DMS79 treated with DMSO at 0.1 percent for 48 hours (cell line): ENCODE measurements around the gene FAM20B.
"Not testable (repeated sequence)": the region's sequence is repeated elsewhere in the genome, so short reads cannot be mapped to it uniquely, and the experiment has no call there.

Source experiments
- DNase-seq: peaks from one replicate; lab custom pipeline; 2025; lab: John Stamatoyannopoulos, UW

The FAM20B gene, protein sequence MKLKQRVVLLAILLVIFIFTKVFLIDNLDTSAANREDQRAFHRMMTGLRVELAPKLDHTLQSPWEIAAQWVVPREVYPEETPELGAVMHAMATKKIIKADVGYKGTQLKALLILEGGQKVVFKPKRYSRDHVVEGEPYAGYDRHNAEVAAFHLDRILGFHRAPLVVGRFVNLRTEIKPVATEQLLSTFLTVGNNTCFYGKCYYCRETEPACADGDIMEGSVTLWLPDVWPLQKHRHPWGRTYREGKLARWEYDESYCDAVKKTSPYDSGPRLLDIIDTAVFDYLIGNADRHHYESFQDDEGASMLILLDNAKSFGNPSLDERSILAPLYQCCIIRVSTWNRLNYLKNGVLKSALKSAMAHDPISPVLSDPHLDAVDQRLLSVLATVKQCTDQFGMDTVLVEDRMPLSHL

DNA sequence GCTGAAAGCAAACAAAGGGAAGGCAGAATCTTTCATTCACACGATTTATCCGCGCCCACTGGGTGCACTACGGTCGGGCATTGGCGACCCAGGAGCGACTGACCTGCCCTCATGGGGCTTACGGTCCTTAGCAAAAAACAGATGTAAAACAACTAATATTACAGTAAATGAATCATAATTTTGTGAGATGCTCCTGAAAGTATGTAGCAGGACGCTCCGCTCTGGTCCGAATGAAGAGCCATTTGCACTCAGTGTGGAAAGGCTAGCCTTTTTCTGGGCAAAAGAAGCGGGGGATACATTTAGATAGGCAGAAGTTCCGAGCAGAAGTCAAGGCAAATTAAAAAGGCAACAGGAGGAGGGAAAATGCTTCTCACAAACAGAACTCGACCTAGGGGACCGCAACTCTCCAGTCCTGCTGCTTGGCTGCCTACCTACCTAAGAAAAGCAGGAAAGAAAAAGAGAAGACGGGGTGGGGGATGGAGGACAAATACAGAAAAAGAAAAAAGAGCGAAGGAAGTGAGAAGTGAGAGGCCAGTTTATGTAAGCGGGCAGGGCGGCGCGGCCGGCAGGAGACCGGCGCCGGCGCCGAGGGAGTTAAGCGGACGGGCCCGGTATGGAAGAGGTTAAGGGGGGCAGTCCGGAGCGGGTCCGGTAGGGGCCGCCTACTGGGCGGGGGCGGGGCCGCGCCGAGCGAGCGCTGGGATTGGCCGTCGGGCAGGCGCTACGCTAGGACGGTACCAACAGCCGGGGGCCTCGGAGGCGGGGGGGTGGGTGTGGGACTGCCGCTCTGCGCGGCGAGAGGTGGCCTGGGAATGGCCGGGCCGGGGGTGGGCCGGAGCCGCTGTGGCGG is at the start of gene FAM20B:
FAM20B (plus strand) TSS at position 770 of the 850 bp plus-strand sequence. CDS start 17,954 bp downstream, outside the sequence.
- peak; percentile 74 for DNase-seq

DNA sequence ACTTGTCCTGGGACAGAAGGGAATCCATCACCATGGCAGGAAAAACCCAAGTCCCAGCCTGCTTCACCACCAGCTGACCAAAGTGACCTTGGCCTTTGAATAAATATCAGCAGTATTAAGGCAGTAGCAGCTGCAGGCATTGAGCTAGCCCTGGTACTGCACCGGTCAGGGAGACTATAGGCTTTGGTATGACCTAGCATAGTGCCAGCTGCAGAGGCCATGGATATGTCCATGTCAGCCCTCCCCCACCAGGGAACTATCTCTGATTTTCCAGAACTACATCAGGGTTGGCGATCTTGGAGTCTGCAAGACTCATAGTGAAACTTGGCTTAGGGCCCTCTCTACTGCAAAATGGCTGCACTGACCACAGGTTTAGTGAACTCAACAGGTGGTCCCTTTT is 49.2 kb upstream of the FAM20B start:
- DNase-seq = no peak

DNA sequence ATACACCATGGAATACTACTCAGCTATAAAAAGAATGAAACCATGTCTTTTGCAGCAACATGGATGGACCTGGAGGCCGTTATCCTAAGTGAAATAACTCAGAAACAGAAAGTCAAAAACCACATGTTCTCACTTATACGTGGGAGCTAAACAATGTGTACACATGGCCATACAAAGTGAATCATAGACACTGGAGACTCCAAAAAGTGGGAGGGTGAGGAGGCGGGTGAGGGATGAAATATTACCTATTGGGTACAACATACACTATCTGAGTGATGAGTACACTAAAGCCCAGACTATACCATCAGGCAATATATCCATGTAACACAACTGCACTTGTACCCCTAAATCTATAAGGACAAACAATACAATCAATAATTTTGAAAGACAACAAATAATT is 39.5 kb upstream of the FAM20B start:
- no peak for DNase-seq

DNA sequence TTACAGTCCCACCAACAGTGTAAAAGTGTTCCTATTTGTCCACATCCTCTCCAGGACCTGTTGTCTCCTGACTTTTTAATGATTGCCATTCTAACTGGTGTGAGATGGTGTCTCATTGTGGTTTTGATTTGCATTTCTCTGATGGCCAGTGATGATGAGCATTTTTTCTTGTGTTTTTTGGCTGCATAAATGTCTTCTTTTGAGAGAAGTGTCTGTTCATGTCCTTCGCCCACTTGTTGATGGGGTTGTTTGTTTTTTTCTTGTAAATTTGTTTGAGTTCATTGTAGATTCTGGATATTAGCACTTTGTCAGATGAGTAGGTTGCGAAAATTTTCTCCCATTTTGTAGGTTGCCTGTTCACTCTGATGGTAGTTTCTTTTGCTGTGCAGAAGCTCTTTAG is 37.5 kb upstream of the FAM20B start:
- not testable (repeated sequence) for DNase-seq

DNA sequence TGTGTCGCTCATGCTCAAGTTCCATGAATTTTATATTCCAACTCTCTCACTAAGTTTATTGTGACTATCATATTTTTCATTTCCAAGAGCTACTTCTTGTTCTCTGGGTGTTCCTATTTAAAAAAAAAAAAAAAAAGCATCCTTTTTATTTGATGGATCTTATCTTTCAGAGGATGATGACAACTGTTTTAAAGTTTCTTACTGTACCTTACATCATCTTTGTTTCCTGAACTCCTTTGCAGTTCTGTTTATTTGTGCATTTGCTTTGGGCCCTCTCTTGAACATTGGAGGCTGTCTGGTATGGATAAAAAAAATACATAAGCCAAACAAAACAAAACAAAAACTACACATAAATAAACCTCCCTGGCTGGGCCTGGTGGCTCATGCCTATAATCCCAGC is 32.1 kb upstream of the FAM20B start:
- no peak for DNase-seq

DNA sequence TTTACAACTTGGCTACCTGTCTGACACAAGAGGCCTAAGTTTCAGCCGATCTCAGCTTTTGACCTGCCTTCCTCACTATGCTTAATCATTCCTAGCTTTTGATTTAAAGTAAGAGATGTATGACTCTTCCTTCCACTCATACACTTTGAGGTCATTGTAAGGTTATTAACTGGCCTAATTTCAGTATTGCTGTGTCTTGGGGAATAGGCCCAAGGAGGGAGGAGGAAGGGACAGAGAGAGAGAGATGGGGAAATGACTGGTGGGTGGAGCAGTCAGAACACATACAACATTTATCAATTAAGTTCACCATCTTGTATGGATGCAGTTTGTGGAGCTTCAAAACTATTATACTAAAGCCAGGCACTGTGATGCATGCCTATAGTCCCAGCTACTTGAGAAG is 28.3 kb upstream of the FAM20B start:
- DNase-seq = no peak

DNA sequence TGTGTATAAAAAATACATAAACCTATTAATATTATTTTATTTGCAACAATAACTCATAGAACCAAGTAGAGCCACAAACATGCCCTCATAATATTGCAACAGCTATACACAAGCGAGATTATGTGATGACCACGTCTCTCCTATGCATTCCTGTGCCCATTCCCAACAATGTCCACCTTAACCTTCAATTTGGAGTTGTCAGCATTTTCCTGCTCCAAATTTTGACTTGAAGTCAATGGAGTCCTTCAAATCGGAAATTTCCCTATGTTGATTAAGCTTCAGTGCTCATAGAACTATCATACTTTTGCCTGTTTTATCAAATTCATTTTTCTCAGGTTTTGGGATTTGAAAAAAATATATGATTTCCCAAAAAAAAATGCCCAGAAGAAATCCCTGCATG is 27.4 kb upstream of the FAM20B start:
- no peak for DNase-seq

DNA sequence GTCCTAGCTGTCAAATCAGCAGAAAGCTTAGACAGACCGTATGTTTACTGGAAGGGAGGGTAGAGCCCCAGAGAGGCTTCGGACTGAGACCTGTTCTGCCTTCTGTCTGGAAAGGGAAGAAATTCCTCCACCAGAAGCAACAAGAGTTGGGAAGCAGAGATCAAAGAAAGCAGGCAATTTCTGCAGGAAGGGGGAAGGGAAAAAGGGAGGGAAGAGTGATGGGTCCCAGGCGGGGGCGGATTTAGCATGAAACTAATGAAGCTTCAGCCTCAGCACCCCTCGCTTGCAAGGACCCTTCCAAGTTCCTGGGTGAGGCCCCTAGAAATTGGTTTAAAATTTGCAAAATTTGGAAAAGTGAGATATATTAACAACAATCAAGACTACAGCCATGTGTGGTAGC is 26.6 kb upstream of the FAM20B start:
- DNase-seq = no peak

DNA sequence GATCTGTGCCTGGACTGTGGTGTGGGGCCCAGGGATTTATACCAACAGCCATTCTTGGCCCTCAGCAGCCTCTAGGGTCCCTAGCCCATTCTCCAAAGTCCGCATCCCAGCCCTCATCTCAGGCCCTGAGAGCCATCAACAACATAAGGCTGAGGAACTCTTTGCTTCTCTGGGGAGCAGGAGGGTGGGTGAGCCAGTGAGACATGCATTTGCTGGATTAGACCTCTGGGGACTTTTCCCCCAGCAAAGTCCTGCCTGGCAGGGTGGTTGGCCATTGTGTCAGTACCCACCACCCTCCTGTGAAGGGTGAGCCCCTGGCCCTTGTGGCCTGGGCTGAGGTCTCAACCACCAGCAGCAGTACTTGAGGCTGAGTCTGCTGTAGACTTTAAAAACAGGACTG is 24.2 kb upstream of the FAM20B start:
- DNase-seq = no peak

DNA sequence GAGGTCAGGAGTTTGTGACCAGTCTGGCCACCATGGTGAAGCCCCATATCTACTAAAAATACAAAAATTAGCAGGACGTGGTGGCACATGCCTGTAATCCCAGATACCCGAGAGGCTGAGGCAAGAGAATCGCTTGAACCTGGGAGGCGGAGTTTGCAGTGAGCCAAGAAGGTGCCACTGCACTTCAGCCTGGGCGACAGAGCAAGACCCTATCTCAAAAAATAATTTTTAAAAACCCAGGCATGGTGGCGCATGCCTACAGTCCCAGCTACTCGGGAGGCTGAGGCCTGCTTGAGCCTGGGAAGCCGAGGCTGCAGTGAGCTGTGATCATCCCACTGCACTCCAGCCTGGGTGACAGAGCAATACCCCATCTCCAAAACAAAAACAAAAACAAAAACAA is 23.6 kb upstream of the FAM20B start:
- not testable (repeated sequence) for DNase-seq

DNA sequence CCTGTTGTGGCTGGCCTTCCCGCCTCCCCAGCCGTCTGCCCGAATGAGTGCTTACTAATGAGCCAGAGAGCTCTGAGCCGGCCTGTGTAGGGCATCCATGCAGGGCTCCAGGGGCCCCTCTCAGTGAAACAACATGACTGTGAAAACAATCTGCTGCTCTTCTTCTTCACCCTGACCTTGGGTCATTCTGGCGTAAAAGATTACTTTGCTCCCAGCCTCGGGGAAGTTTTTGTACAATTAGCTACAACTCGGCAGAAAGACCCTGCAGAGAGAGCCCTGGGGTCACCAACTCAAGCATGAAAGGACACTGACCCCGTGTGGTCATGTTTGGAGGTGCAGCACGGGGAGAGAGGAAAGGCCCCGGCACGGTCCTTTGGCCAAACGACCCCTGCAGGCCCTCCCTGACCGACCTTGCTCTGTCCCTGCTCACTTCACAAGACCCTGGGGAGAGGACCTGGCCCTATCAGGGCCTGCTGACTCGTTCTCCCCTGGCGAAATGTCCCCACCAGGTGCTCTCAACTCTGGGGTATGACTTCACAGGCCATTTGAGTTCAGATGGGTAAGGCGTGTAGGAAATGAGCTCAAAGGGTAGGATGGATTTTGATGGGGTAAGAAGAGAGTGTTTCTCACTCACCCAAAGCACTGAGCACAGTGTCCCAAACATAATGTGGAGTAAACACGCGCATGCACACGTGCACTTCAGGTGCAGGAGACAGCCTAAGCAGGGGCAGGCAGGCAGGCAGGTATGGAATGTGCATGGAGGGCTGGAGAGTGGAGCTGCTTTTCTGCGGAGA is 22.9 kb upstream of the FAM20B start:
- peak; percentile 34 for DNase-seq

DNA sequence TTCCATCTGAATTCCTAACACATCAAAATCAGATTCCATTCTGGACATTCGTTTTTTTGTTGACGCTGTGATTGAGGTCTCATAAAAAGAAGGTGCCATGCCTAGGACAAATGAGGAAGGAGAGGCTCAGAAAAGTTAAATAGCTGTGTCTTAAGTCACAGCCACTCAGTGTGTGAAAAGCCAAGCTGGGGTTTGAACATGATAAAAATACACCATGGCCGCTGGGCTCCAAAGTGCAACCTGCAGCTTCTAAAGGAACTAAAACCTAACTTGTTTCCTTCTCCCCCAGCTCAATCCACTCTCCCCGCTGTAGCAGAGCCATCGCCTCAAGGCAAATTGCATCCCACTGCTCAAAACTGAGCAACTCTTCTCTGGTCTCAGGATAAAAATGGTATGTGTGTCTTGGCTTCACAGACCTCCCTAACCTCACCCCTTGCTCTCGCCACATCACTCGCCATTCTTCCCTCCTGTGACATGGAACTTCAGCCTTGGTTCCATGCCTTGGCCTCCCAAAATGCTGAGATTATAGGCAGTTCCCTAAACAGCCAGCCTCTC is 22.1 kb upstream of the FAM20B start:
- DNase-seq = no peak

DNA sequence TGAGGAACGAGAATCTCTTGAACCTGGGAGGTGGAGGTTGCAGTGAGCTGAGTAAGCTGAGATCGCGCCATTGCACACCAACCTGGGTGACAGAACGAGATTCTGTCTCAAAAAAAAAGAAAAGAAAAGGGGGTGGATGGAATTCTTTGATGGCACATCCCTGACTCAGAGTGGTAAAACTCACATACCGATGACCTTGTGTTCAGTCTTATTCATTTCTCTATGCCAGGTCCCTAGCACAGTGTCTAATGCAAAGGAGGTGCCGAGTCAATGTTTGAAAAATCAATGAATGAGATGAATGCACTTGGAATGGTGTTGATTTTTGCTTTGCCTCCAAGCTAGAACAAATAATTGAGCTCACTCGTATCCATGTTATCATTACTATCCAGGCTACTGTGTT is 18.5 kb upstream of the FAM20B start:
- no peak for DNase-seq

DNA sequence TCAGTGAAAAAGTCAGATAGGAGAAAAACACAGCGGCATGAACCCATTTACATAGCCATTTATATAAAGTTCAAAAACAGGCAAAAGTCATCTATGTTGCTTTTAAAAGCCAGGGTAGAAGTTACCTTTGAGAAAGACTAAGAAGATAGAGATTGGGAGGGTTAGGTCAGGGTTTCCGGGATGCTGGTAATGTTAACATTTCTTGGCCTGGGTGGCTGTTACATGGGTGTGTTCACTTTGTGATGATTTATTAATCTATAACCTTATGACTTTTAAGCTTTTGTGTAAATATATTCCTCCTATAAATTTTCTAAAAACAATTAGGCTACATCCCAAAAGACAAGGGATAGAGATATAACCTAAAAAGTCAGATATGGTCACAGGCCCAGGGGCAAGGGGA is 15.0 kb upstream of the FAM20B start:
- DNase-seq = no peak

DNA sequence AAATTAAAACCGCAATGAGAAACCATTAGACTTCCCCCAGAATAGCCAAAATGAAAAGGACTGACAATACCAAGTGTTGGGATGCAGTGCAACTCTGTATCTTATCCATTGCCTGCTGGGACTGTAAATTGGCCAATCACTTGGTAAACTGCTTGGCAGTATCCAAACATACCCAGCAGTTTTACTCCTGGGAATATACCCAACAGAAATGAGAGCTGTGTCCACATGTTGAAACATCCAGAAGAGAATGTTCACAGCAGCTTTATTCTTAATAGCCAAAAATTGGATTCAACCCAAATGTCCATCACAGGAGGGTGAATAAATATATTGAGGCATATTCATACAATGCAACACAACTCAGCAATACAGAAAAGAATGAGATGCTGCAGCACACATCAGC is 13.7 kb upstream of the FAM20B start:
- no peak for DNase-seq

DNA sequence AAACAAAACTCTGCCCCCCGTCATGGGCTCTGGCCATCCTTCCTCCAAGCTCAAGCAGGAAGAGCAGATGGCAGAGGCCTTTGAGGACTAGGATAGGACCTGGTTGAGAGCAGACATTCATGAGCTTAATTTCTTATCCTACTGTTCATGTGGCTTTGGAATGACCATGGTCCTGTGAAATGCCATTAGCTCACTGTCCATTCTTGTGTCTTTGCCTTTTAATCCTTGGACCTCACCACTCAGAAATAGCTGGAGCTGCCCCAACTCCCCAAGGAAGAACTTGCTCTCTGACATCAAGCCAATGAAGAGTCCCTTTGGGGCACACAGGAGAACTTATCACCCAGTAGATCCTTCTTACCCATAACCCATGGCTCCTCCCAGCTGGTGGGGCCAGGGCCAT is 11.6 kb upstream of the FAM20B start:
- DNase-seq = no peak

DNA sequence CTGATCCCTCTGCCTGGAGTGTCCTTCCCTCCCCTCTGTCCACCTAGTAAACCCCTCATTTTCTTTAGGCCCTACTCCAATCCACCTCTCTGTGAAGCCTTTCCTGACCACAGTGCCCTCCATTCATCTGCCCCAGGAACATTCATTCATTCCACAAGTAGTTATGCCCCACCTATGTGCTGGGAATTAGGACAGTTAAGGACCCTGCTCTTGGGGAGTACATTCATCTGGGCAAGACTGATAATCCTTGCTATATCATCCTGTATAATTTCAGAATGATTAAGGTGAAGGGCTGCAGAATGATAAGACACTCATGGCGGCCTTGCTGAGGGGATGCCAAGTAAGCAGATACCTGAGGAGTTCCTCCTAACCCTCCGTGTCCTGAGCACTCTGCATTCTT is 10.3 kb upstream of the FAM20B start:
- DNase-seq = no peak

DNA sequence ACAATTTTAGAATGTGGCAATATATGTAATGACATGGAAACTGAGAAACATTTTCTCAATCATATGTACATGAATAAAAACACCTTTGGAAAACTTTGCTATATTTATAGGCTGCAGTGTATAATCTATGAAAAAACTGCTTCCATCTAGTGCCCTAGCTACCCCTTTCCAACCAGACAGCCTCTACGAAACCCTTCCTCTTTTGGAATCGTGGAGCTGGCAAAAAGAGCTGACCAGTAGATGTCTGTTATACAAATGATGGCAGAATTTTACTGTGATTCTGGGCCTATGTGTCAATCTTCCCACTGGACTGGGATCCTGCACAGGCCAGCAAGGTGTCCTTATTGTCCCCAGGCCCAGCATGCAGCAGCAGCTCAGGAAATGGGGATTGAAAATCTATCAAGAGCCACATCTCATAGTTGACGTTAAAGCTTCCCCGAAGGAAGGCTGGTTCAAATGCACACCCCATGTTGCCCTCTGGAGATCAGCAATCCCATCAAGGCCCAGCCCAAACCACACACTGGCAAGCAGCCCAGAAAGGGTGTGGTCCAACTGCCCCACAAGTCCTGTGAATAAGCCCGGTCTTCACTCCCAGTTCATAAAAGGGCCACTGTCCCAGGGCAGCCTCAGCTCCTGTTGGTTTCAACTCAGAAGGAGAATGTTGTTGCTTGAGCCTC is 8.8 kb upstream of the FAM20B start:
- peak; percentile 20 for DNase-seq

DNA sequence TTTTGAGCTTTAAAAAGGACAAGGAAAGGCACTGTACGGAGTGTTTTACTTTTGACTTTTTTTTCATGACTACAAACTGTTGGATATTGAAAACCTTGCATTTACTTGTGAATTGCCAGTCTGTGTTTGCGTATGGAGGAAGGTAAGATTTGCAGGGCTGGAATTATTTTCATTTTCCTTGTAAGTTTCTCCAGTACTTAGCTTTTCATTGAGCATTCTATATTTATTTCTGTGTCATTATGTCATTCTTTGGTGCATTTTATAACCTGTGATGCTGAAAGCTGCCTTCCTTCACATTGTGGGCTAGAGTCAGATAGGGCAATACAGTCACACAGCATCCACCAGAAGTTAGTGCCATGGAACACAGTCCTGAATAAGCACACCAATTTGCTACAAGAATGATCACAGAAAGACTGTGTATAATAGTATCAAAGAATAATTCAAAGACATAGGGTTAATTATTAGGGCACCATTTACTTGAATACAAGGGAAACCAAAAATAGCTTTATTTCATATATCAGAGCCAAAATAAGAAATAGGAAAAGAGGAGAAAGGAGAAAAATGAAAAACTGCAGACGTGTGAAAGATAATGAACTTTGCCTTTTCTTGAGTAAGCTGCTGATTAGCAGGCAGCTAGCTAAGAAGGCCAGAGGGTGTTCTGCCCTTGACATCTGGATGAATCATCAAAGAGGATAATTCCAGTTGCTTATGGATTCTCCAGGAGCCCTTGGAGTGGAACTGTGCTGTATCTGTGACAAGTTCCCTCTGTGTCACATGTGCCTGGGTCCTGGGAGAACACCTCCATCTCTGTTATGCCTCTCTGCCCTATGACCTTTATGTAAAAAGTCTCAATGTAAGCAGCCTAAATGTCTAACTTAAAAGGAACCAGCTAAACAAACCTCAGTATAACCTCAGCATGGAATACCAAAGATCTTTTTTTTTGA is 8.0 kb upstream of the FAM20B start:
- no peak for DNase-seq

DNA sequence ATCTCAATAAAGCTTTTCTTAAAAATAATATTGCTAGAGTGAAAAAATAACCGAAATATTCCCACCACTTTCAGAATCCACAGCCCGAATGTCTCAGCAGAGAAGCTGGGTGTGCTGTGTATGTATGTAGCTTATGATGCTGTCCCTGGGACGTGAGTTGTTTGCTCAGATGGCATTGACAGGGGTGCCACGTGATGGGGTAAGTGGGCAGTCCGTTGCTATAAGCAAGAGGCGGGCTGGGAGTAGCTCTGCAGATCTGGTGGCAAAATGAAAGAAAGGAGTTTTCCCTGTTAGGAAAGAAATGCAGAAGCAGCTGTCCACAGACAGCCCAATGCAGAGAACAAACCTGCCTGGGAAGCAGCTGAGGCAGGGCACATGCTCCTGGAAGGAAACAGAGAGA is 3.8 kb upstream of the FAM20B start:
- no peak for DNase-seq
